GM12878 (cell line): ENCODE measurements around the gene JOSD2. TPM values are rescaled to one million over a fixed set of nuclear protein-coding genes. Genes with fewer than 3 reads are reported as not detected.

Experiments
- CBX3 ChIP-seq: fragments of 200-600 bp; sonication (generic); IDR thresholded peaks from 2 replicates; pipeline ENCODE4 v1.6.1; 2016; ENCODE audit warnings: low read depth, borderline replicate concordance
- CEBPB ChIP-seq, 2 experiments: fragments of 150-350 bp in 1 of 2; IDR thresholded peaks; 2 replicates each; pipeline ENCODE4 v1.6.1; 2012 to 2014; ENCODE audit warnings: low read depth in 2 of 2, low read length in 2 of 2, borderline replicate concordance in 1 of 2, inconsistent platforms in 1 of 2
- EED ChIP-seq: sonication (generic); IDR thresholded peaks from 2 replicates; pipeline ENCODE4 v1.6.1; 2016; ENCODE audit warnings: antibody characterized with exemption, low read depth
- EZH2 ChIP-seq: IDR thresholded peaks from 2 replicates; pipeline ENCODE4 v1.6.1; 2012; ENCODE audit warnings: low read depth, mild to moderate bottlenecking, control low read depth, inconsistent platforms, low read length, borderline replicate concordance; ENCODE audit not compliant: control insufficient read depth
- FOS ChIP-seq: IDR thresholded peaks from 3 replicates; pipeline ENCODE4 v1.6.1; 2011; ENCODE audit warnings: borderline replicate concordance; ENCODE audit not compliant: insufficient read length; ENCODE audit errors: extremely low read depth
- HDGF ChIP-seq: fragments of 450-650 bp; IDR thresholded peaks from 2 replicates; pipeline ENCODE4 v1.6.1; 2016; ENCODE audit warnings: antibody characterized with exemption
- KDM1A ChIP-seq: fragments of 200-600 bp; sonication (generic); IDR thresholded peaks from 2 replicates; pipeline ENCODE4 v1.6.1; 2016; ENCODE audit warnings: borderline replicate concordance
- KLF5 ChIP-seq: fragments of 450-650 bp; IDR thresholded peaks from 2 replicates; pipeline ENCODE4 v1.6.1; 2014; ENCODE audit warnings: mild to moderate bottlenecking; ENCODE audit not compliant: partially characterized antibody
- MYC ChIP-seq: IDR thresholded peaks from 2 replicates; pipeline ENCODE4 v1.6.1; 2011; ENCODE audit warnings: mild to moderate bottlenecking, low read length, moderate library complexity, inconsistent platforms; ENCODE audit not compliant: insufficient read depth, insufficient replicate concordance, insufficient read length, severe bottlenecking
- NFXL1 ChIP-seq: fragments of 450-650 bp; IDR thresholded peaks from 2 replicates; pipeline ENCODE4 v1.6.1; 2017; ENCODE audit warnings: antibody characterized with exemption, mild to moderate bottlenecking, borderline replicate concordance
- NR2F1 ChIP-seq: fragments of 450-650 bp; conservative IDR thresholded peaks from 2 replicates; pipeline ENCODE4 v1.6.1; 2017; ENCODE audit warnings: mild to moderate bottlenecking
- PAX5 ChIP-seq: IDR thresholded peaks from 2 replicates; pipeline ENCODE4 v1.6.1; 2011; ENCODE audit warnings: low read depth, low read length, borderline replicate concordance
- RB1 ChIP-seq: fragments of 450-650 bp; formaldehyde crosslinking; IDR thresholded peaks from 2 replicates; pipeline ENCODE4 v1.6.1; 2017; ENCODE audit warnings: mild to moderate bottlenecking, borderline replicate concordance
- SIN3A ChIP-seq: IDR thresholded peaks from 2 replicates; pipeline ENCODE4 v1.6.1; 2012; ENCODE audit warnings: low read depth, low read length, improper control_type of control experiment
- SMAD1 ChIP-seq: fragments of 450-650 bp; IDR thresholded peaks from 2 replicates; pipeline ENCODE4 v1.6.1; 2018; ENCODE audit warnings: mild to moderate bottlenecking, low read depth; ENCODE audit not compliant: partially characterized antibody
- SPI1 ChIP-seq: IDR thresholded peaks from 2 replicates; pipeline ENCODE4 v1.6.1; 2011; ENCODE audit warnings: low read depth, mild to moderate bottlenecking, low read length, moderate library complexity, borderline replicate concordance; ENCODE audit not compliant: insufficient read depth
- SRF ChIP-seq, 2 experiments: IDR thresholded peaks; 2 replicates each; pipeline ENCODE4 v1.6.1; 2011; ENCODE audit warnings: low read depth in 2 of 2, low read length in 2 of 2, mild to moderate bottlenecking in 1 of 2, moderate library complexity in 1 of 2
- TARDBP ChIP-seq: IDR thresholded peaks from 2 replicates; pipeline ENCODE4 v1.6.1; 2016; ENCODE audit warnings: borderline replicate concordance
- TBL1XR1 ChIP-seq: IDR thresholded peaks from 2 replicates; pipeline ENCODE4 v1.6.1; 2012; ENCODE audit warnings: low read depth, low read length, improper control_type of control experiment
- WRNIP1 ChIP-seq: IDR thresholded peaks from 2 replicates; pipeline ENCODE4 v1.6.1; 2011; ENCODE audit warnings: low read depth, low read length, improper control_type of control experiment, borderline replicate concordance
- YY1 ChIP-seq: IDR thresholded peaks from 2 replicates; pipeline ENCODE4 v1.6.1; 2011; ENCODE audit warnings: low read depth, mild to moderate bottlenecking, low read length
- ZNF274 ChIP-seq: IDR thresholded peaks from one replicate; pipeline ENCODE4 v1.8.0; 2011; ENCODE audit not compliant: insufficient read length, insufficient read depth
- ZZZ3 ChIP-seq: IDR thresholded peaks from 2 replicates; pipeline ENCODE4 v1.6.1; 2011; ENCODE audit warnings: low read depth; ENCODE audit not compliant: control insufficient read depth, insufficient read length
- polyA plus RNA-seq, 11 experiments: library from polyadenylated mRNA; depleted of rRNA in 4 of 11; unstranded in 6 of 11; stranded (reverse) in 5 of 11; fragments of >200 nt; fragmentation: Nextera tagmentation in 4 of 11; fragmentation: Illumina TruSeq in 1 of 11; extraction: Ambion mirVana in 4 of 11; extraction: Trizol in 1 of 11; gene quantifications; 1 replicate in 1 of 11; 2 replicates in 10 of 11; pipeline versions ENCODE4 v1.2.1 to v1.2.3, GENCODE V29; 2011 to 2016; ENCODE audit warnings: inconsistent platforms in 2 of 11, missing spikeins in 2 of 11, low read depth in 1 of 11
- total RNA-seq, 4 experiments: library from RNA; depleted of rRNA in 3 of 4; stranded (reverse); fragments of >200 nt in 3 of 4; fragmentation: Illumina TruSeq in 1 of 4; extraction: Trizol in 1 of 4; gene quantifications; 2 replicates each; pipeline versions ENCODE4 v1.2.1 to v1.2.3, GENCODE V29; 2013 to 2021
- TF ChIP-seq, protein P1 (sequence below): fragments of 450-650 bp; IDR thresholded peaks from 2 replicates; pipeline ENCODE4 v1.6.1; 2017; ENCODE audit warnings: antibody characterized with exemption, mild to moderate bottlenecking, moderate library complexity
- TF ChIP-seq, protein P2 (sequence below): IDR thresholded peaks from 2 replicates; pipeline ENCODE4 v1.6.1; 2011; ENCODE audit warnings: mild to moderate bottlenecking, low read depth, low read length, moderate library complexity; ENCODE audit not compliant: insufficient replicate concordance

The JOSD2 gene
- total and polyA plus RNA-seq, 10 of the 15 experiments (the other 5 are each of a cell fraction or from before 2014, with no cell fraction given), result 0.91 to 26.7 (median 13.0) TPM

DNA sequence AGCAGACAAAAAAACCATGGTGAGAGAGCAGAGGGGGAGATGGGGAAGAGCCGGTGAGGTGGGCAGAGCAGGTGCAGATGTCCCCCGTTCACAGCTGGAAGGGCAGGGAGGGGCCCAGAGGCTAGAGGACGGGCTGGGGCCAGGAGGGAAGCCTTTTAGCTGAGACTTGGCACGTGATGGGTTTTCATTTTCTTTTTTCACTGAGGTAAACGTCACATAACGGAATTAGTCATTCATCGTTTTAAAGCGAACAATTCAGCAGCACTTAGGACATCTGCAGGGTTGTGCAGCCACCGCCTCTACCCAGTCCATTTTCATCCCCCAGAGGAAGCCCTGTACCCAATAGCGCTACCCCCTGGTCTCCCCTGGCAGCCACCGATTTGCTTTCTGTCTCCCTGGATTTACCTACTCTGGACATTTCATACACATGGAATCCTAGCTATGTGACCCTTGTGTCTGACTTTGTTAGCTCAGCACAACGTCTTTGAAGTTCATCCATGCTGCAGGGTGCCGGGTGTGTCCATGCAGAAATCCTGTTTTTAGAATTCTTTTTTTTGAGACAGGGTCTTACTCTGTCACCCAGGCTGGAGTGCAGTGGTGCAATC is 50.7 kb downstream of the JOSD2 start (continued):
- TF ChIP-seq YY1, result no peak
- TF ChIP-seq TBL1XR1, result no peak
- TF ChIP-seq, protein P1, sequence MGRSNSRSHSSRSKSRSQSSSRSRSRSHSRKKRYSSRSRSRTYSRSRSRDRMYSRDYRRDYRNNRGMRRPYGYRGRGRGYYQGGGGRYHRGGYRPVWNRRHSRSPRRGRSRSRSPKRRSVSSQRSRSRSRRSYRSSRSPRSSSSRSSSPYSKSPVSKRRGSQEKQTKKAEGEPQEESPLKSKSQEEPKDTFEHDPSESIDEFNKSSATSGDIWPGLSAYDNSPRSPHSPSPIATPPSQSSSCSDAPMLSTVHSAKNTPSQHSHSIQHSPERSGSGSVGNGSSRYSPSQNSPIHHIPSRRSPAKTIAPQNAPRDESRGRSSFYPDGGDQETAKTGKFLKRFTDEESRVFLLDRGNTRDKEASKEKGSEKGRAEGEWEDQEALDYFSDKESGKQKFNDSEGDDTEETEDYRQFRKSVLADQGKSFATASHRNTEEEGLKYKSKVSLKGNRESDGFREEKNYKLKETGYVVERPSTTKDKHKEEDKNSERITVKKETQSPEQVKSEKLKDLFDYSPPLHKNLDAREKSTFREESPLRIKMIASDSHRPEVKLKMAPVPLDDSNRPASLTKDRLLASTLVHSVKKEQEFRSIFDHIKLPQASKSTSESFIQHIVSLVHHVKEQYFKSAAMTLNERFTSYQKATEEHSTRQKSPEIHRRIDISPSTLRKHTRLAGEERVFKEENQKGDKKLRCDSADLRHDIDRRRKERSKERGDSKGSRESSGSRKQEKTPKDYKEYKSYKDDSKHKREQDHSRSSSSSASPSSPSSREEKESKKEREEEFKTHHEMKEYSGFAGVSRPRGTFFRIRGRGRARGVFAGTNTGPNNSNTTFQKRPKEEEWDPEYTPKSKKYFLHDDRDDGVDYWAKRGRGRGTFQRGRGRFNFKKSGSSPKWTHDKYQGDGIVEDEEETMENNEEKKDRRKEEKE, result no peak
- TF ChIP-seq SMAD1, result no peak
- TF ChIP-seq SIN3A, result no peak
- no peak for TF ChIP-seq CEBPB (IDR thresholded peaks at IDR 0.05; ENCODE audit: borderline replicate concordance in 1 of 2, low read depth in 2 of 2, low read length in 2 of 2)
- 0 out of 4 replicates have a peak, but pooled peaks of 1 of the 2 experiments have one; percentile 11 for TF ChIP-seq SRF (IDR thresholded peaks at IDR 0.05; ENCODE audit: low read depth in 2 of 2, low read length in 2 of 2)
- no peak for TF ChIP-seq WRNIP1
- TF ChIP-seq CBX3, result no peak
- no peak for TF ChIP-seq HDGF
- peak; percentile 6; the same call in 1 of the 2 replicates for TF ChIP-seq PAX5
- no peak for TF ChIP-seq EZH2
- TF ChIP-seq ZZZ3, result no peak
- TF ChIP-seq RB1, result no peak; the same call in 1 of the 2 replicates
- no peak for TF ChIP-seq ZNF274
- no peak for TF ChIP-seq KDM1A
- no peak for TF ChIP-seq NR2F1
- TF ChIP-seq TARDBP, result no peak
- TF ChIP-seq NFXL1, result no peak
- no peak for TF ChIP-seq KLF5
- TF ChIP-seq EED, result peak; percentile 75
- no peak for TF ChIP-seq MYC
- TF ChIP-seq, protein P2, sequence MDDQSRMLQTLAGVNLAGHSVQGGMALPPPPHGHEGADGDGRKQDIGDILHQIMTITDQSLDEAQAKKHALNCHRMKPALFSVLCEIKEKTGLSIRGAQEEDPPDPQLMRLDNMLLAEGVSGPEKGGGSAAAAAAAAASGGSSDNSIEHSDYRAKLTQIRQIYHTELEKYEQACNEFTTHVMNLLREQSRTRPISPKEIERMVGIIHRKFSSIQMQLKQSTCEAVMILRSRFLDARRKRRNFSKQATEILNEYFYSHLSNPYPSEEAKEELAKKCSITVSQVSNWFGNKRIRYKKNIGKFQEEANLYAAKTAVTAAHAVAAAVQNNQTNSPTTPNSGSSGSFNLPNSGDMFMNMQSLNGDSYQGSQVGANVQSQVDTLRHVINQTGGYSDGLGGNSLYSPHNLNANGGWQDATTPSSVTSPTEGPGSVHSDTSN, result no peak
- no peak for TF ChIP-seq FOS
- peak; percentile 31; the same call in 1 of the 2 replicates for TF ChIP-seq SPI1
